AG09309 (cell line): Measurements from ENCODE around the gene HIPK2.

ENCODE experiments used
- DNase-seq: peaks from one replicate; pipeline ENCODE4 v3.0.0-alpha.2; 2010; ENCODE audit warnings: low read depth
- H3K4me3 ChIP-seq: 2 replicates; pipeline ENCODE4 v1.5.1; 2011; ENCODE audit warnings: mild to moderate bottlenecking, low read depth, low read length, moderate library complexity; ENCODE audit not compliant: control insufficient read depth
- CTCF ChIP-seq: IDR thresholded peaks from 2 replicates; pipeline ENCODE4 v1.5.1; 2011; ENCODE audit warnings: mild to moderate bottlenecking, low read depth, low read length, inconsistent platforms; ENCODE audit not compliant: insufficient read depth, control insufficient read depth; ENCODE audit errors: missing control alignments

The HIPK2 gene

GRCh38 chr7:139666501-139666900 lies 111.3 kb downstream of the HIPK2 start:
- no peak for TF ChIP-seq CTCF
- DNase-seq: no peak
- no peak overlapping the region for H3K4me3 ChIP-seq

GRCh38 chr7:139664434-139664833 lies 113.4 kb downstream of the HIPK2 start:
- no peak overlapping the region for H3K4me3 ChIP-seq
- no peak for DNase-seq
- TF ChIP-seq CTCF: no peak

- TF ChIP-seq CTCF: no peak
Measured at GRCh38 chr7:139663608-139664177, 114.1 kb downstream of the HIPK2 start.

GRCh38 chr7:139661903-139662302 lies 115.9 kb downstream of the HIPK2 start:
- TF ChIP-seq CTCF: no peak
- DNase-seq: no peak
- H3K4me3 ChIP-seq: no peak overlapping the region

More at GRCh38 chr7:139663608-139664177, 114.1 kb downstream of the HIPK2 start:
- no peak overlapping the region for H3K4me3 ChIP-seq
- DNase-seq: no peak

- H3K4me3 ChIP-seq: no peak overlapping the region
- DNase-seq: no peak
- no peak for TF ChIP-seq CTCF
Measured at GRCh38 chr7:139661043-139661440, 116.8 kb downstream of the HIPK2 start.

GRCh38 chr7:139660317-139661042 lies 117.3 kb downstream of the HIPK2 start:
- DNase-seq: no peak
- TF ChIP-seq CTCF: no peak
- no peak overlapping the region for H3K4me3 ChIP-seq
